Measurements from ENCODE around the gene TCP11L2. TPM values are rescaled to one million over a fixed set of nuclear protein-coding genes. Genes with fewer than 3 reads are reported as not detected.

The TCP11L2 gene
- total and polyA plus RNA-seq, 9 of the 15 experiments (the other 6 are each of a cell fraction or from before 2014, with no cell fraction given), result 0.39 to 4.5 (median 1.3) TPM

DNA sequence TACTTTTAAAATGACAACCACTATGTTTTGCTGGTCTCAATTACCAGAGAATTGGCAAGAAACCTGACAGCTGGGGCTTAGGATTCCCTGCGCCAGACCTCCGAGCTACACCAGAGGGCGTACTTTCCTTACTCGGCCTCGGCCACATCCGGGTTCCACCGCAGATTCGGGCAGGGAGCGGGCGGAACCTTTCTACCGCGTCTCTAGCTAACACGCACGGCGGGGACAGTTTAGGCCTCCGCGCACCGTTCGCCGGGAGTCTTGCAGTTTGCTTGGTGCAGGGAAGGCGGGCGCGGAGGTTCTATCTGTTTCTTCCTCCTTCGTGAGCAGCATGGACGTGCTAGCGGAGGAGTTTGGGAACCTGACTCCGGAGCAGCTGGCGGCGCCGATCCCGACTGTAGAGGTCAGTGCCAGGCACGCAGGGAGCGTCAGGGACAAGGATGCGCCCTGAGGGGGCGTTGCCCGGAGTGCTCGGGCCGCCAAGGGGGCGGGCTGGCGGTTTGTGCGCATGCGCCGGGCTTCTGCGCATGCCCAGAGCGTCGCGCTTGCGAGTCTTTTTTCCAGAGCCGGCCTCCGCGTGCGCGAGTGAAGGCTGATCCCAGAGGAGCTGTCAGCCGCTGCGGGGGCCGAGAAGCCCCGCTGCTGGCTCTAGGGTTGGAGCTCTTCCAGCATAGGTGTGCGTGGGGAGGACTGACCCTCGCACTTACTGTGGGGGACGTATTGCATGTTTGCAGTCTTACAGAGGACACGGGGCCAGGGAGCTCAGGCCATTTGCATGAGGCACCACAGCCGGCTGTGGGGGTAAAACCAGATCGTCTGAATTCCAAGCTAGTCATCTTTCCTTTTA is 55.2 kb downstream of the TCP11L2 start, which contains the start of gene POLR3B (continued):
- TF ChIP-seq, protein P1, sequence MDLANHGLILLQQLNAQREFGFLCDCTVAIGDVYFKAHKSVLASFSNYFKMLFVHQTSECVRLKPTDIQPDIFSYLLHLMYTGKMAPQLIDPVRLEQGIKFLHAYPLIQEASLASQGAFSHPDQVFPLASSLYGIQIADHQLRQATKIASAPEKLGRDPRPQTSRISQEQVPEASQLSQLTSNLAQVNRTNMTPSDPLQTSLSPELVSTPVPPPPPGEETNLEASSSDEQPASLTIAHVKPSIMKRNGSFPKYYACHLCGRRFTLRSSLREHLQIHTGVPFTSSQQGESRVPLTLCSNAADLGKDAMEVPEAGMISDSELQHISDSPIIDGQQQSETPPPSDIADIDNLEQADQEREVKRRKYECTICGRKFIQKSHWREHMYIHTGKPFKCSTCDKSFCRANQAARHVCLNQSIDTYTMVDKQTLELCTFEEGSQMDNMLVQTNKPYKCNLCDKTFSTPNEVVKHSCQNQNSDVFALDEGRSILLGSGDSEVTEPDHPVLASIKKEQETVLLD (IDR thresholded peaks at IDR 0.05), result peak; percentile 99
- TF ChIP-seq KAT7 (CRISPR knock-in tag; IDR thresholded peaks at IDR 0.05; ENCODE audit: borderline replicate concordance) (0 out of 2 replicates have a peak, but pooled peaks have one; percentile 13), RBM39 (optimal IDR thresholded peaks at IDR 0.05; ENCODE audit: low read depth, low read length) (no peak), DPF2 (IDR thresholded peaks at IDR 0.05) (no peak), SIX5 (IDR thresholded peaks at IDR 0.05; ENCODE audit: borderline replicate concordance in 1 of 2, insufficient read depth in 1 of 2, low read depth in 1 of 2, low read length in 2 of 2) (peak; percentile 18 to 39; a peak in 1 of 4 replicates), BDP1 (IDR thresholded peaks at IDR 0.05; ENCODE audit: insufficient read depth, insufficient read length) (no peak), ZKSCAN8 (CRISPR knock-in tag; IDR thresholded peaks at IDR 0.05) (no peak), ZBTB1 (CRISPR knock-in tag; IDR thresholded peaks at IDR 0.05; ENCODE audit: borderline replicate concordance, low read depth) (no peak), HDAC2 (IDR thresholded peaks at IDR 0.05) (peak; percentile 89), TEAD1 (CRISPR knock-in tag; IDR thresholded peaks at IDR 0.05) (peak; percentile 59 to 86; a peak in 3 of 4 replicates), POLR2AphosphoS5 (IDR thresholded peaks at IDR 0.05; ENCODE audit: control insufficient read depth, insufficient read depth, low read depth, low read length) (no peak; the same call in none of the 2 replicates), ZNF384 (IDR thresholded peaks at IDR 0.05; ENCODE audit: low read depth, low read length) (peak; percentile 60), EWSR1 (IDR thresholded peaks at IDR 0.05; ENCODE audit: borderline replicate concordance, low read depth, partially characterized antibody) (no peak), ERF (CRISPR knock-in tag; IDR thresholded peaks at IDR 0.05) (peak; percentile 80; the same call in 1 of the 2 replicates), KLF16 (IDR thresholded peaks at IDR 0.05) (no peak), MXI1 (IDR thresholded peaks at IDR 0.05; ENCODE audit: low read depth, low read length) (peak; percentile 54; the same call in 1 of the 2 replicates)
- TF ChIP-seq, protein P2, sequence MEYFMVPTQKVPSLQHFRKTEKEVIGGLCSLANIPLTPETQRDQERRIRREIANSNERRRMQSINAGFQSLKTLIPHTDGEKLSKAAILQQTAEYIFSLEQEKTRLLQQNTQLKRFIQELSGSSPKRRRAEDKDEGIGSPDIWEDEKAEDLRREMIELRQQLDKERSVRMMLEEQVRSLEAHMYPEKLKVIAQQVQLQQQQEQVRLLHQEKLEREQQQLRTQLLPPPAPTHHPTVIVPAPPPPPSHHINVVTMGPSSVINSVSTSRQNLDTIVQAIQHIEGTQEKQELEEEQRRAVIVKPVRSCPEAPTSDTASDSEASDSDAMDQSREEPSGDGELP (CRISPR knock-in tag; IDR thresholded peaks at IDR 0.05; ENCODE audit: borderline replicate concordance), result peak; percentile 97
- TF ChIP-seq, protein P3, sequence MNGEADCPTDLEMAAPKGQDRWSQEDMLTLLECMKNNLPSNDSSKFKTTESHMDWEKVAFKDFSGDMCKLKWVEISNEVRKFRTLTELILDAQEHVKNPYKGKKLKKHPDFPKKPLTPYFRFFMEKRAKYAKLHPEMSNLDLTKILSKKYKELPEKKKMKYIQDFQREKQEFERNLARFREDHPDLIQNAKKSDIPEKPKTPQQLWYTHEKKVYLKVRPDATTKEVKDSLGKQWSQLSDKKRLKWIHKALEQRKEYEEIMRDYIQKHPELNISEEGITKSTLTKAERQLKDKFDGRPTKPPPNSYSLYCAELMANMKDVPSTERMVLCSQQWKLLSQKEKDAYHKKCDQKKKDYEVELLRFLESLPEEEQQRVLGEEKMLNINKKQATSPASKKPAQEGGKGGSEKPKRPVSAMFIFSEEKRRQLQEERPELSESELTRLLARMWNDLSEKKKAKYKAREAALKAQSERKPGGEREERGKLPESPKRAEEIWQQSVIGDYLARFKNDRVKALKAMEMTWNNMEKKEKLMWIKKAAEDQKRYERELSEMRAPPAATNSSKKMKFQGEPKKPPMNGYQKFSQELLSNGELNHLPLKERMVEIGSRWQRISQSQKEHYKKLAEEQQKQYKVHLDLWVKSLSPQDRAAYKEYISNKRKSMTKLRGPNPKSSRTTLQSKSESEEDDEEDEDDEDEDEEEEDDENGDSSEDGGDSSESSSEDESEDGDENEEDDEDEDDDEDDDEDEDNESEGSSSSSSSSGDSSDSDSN (IDR thresholded peaks at IDR 0.05; ENCODE audit: borderline replicate concordance in 1 of 2, low read depth in 2 of 2, low read length in 2 of 2), result peak; percentile 35 to 86; a peak in 2 of 4 replicates
- TF ChIP-seq, protein P4, sequence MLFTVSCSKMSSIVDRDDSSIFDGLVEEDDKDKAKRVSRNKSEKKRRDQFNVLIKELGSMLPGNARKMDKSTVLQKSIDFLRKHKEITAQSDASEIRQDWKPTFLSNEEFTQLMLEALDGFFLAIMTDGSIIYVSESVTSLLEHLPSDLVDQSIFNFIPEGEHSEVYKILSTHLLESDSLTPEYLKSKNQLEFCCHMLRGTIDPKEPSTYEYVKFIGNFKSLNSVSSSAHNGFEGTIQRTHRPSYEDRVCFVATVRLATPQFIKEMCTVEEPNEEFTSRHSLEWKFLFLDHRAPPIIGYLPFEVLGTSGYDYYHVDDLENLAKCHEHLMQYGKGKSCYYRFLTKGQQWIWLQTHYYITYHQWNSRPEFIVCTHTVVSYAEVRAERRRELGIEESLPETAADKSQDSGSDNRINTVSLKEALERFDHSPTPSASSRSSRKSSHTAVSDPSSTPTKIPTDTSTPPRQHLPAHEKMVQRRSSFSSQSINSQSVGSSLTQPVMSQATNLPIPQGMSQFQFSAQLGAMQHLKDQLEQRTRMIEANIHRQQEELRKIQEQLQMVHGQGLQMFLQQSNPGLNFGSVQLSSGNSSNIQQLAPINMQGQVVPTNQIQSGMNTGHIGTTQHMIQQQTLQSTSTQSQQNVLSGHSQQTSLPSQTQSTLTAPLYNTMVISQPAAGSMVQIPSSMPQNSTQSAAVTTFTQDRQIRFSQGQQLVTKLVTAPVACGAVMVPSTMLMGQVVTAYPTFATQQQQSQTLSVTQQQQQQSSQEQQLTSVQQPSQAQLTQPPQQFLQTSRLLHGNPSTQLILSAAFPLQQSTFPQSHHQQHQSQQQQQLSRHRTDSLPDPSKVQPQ (CRISPR knock-in tag; IDR thresholded peaks at IDR 0.05; ENCODE audit: borderline replicate concordance), result 0 out of 2 replicates have a peak, but pooled peaks have one; percentile 32
